ENCODE results near the gene SIPA1L3. TPM values are rescaled to one million over a fixed set of nuclear protein-coding genes. Genes with fewer than 3 reads are reported as not detected.
"Not testable (repeated sequence)": the region's sequence is repeated elsewhere in the genome, so short reads cannot be mapped to it uniquely, and the experiment has no call there.

Gene SIPA1L3
- total RNA-seq, 1 donor from 2014 or later = 63.2 TPM

DNA sequence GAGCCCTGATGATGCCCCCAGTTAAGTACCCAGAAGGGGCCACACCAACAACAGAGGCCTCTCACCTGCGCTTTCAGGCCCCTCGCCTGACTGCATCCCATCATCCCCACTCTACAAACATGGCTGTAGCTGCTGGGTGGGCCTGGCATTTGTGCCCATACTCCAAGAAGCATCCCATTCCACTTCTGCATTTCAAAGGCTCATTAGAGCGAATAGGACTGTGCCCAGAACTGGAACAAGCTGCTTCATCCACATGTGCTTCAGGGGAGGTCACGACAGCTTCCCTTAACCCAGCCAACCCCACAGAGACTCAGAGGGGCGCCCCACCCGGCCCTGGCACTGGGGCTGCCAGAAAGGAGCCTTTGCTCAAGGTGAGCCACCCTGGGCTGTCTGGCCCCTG lies 156.9 kb downstream of the SIPA1L3 start:
- H3K36me3 ChIP-seq = no peaks in the 10 kb centered on the region
- no peaks in the 10 kb centered on the region for H3K9me3 ChIP-seq
- intact Hi-C loops (cut with DNase I) = no loop called here
- no peaks in the 10 kb centered on the region for H3K27me3 ChIP-seq (ENCODE audit: low read depth)
- H3K4me1 ChIP-seq = peaks cover 15% of the 10 kb centered on the region
- no peak overlapping the region for H3K27ac ChIP-seq
- H3K4me3 ChIP-seq = no peak overlapping the region
- no peak for ATAC-seq
- no peak for TF ChIP-seq CTCF (IDR thresholded peaks at IDR 0.05)
- DNase-seq = no peak

DNA sequence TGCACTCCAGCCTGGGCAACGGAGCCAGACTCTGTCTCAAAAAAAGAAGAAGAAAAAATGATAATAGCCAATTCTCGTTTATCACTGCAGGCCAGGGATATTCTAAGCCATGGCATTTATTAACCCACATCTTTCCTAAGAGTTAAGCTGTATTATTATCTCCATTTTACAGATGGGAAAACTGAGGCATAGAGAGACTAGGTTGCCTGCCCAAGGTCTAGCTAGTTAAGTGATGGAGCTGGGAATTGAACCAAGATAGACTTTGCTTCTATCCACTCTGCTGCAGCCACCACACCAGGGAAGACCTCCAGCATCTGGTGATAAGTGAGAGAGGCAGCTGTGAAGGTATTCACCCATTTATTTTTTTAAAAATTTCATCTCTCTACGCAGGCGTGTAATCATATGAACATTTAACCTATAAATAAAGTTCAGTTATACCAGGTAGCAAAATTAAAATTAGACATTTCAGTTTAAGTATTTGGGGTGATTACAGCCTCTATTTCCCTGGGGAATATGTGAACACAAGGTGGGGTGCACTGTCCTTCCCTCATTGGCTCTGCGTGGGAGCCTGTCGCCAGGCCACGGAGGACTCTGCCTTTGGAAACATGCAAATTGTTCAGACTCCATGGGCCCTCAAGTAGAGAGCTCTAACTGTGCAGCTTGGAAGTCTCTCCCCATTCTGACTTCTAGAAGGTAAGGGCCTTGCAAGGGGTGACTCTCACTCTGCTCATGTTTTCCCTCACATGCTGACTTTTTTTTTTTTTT lies 157.8 kb downstream of the SIPA1L3 start:
- intact Hi-C loops (cut with DNase I) = no loop called here
- H3K4me1 ChIP-seq = peaks cover 10% of the 10 kb centered on the region
- TF ChIP-seq CTCF (IDR thresholded peaks at IDR 0.05) = no peak

GRCh38 chr19:38065775-38066174 lies 158.8 kb downstream of the SIPA1L3 start:
- DNase-seq; H3K9me3 ChIP-seq; intact Hi-C loops (cut with DNase I); H3K4me1 ChIP-seq; H3K4me3 ChIP-seq; H3K27ac ChIP-seq; ATAC-seq; H3K27me3 ChIP-seq (ENCODE audit: low read depth); H3K36me3 ChIP-seq: not testable (repeated sequence)

More for the DNA sequence above, 157.8 kb downstream of the SIPA1L3 start:
- Histone ChIP-seq H3K36me3 (no peaks in the 10 kb centered on the region), H3K9me3 (no peaks in the 10 kb centered on the region), H3K27me3 (ENCODE audit: low read depth) (no peaks in the 10 kb centered on the region), H3K4me3 (no peak overlapping the region), H3K27ac (no peak overlapping the region)
- DNase-seq (no peak), ATAC-seq (no peak)

DNA sequence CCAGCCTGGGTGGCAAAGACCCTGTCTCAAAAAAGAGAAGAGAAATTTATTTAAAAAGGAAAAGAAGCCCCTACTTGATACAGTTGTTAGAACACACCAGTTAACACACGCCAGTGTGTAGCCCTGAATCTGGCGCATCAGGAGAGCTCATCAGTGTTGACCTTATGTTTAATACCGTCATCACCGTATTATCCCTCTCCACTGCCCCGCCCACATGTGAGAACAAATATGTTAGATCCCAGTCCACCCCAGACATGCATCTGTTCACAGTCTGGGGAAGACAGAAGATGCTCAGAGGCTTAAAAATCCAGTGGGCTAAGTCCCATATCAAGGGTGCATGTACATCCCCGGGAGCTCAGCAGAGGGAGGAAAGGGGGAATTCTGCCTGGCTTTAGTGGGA lies 161.8 kb downstream of the SIPA1L3 start:
- Histone ChIP-seq H3K27me3 (ENCODE audit: low read depth) (no peaks in the 10 kb centered on the region), H3K4me3 (no peak overlapping the region), H3K9me3 (no peaks in the 10 kb centered on the region), H3K36me3 (no peaks in the 10 kb centered on the region), H3K27ac (no peak overlapping the region), H3K4me1 (peaks cover 8% of the 10 kb centered on the region)
- intact Hi-C loops (cut with DNase I) = no loop called here
- no peak for TF ChIP-seq CTCF (IDR thresholded peaks at IDR 0.05)
- ATAC-seq = no peak
- no peak for DNase-seq

- intact Hi-C loops (cut with DNase I) = no loop called here
- no peak for DNase-seq
- TF ChIP-seq CTCF (IDR thresholded peaks at IDR 0.05) = no peak
- no peak for ATAC-seq
- Histone ChIP-seq H3K27me3 (ENCODE audit: low read depth) (no peaks in the 10 kb centered on the region), H3K27ac (no peak overlapping the region), H3K9me3 (no peaks in the 10 kb centered on the region), H3K4me3 (no peak overlapping the region), H3K4me1 (peaks cover 8% of the 10 kb centered on the region), H3K36me3 (no peaks in the 10 kb centered on the region)
Observed at GRCh38 chr19:38070573-38070972, 163.6 kb downstream of the SIPA1L3 start.

DNA sequence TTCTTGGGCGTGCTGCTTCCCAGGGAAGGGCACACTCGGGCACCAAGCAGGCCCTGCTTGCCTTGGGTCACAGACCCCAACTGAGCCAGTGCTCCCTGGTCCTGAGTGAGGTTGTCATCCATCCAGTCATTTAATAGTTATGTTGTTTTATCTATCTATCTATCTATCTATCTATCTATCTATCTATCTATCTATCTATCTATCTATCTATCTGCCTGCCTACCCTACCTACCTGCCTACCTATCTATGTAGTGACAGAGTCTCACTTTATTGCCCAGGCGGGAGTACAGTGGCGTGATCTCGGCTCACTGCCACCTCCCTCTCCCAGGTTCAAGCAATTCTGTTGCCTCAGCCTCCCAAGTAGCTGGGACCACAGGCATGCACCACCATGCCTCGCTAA lies 164.0 kb downstream of the SIPA1L3 start:
- H3K27ac ChIP-seq; intact Hi-C loops (cut with DNase I); H3K27me3 ChIP-seq (ENCODE audit: low read depth); H3K4me1 ChIP-seq; ATAC-seq; H3K9me3 ChIP-seq; DNase-seq; H3K36me3 ChIP-seq; H3K4me3 ChIP-seq: not testable (repeated sequence)
